ENCODE measurements around the gene ZNF414.

Gene ZNF414

GRCh38 chr19:8487137-8487851 is 26.7 kb downstream of the ZNF414 start:
- no peaks in the 10 kb centered on the region for H3K9me3 ChIP-seq (ENCODE audit: insufficient read depth, low read depth, low read length)
- H3K9ac ChIP-seq (ENCODE audit: low read depth, low read length), result no peak overlapping the region
- no peaks in the 10 kb centered on the region for H3K4me1 ChIP-seq (ENCODE audit: insufficient read depth, low read length)
- no peak overlapping the region for H3K27ac ChIP-seq (ENCODE audit: low read length)
- peaks cover 75% of the 10 kb centered on the region for H3K36me3 ChIP-seq (ENCODE audit: insufficient read depth, low read depth, low read length)
- H3K27me3 ChIP-seq (ENCODE audit: insufficient read depth, low read length), result no peaks in the 10 kb centered on the region
- no peak overlapping the region for H3K4me3 ChIP-seq (ENCODE audit: low read length)

GRCh38 chr19:8486661-8487136 is 27.3 kb downstream of the ZNF414 start:
- Histone ChIP-seq H3K4me3 (ENCODE audit: low read length) (no peak overlapping the region), H3K9ac (ENCODE audit: low read depth, low read length) (no peak overlapping the region), H3K27ac (ENCODE audit: low read length) (no peak overlapping the region), H3K27me3 (ENCODE audit: insufficient read depth, low read length) (no peaks in the 10 kb centered on the region), H3K9me3 (ENCODE audit: insufficient read depth, low read depth, low read length) (no peaks in the 10 kb centered on the region), H3K36me3 (ENCODE audit: insufficient read depth, low read depth, low read length) (peaks cover 80% of the 10 kb centered on the region), H3K4me1 (ENCODE audit: insufficient read depth, low read length) (no peaks in the 10 kb centered on the region)

DNA sequence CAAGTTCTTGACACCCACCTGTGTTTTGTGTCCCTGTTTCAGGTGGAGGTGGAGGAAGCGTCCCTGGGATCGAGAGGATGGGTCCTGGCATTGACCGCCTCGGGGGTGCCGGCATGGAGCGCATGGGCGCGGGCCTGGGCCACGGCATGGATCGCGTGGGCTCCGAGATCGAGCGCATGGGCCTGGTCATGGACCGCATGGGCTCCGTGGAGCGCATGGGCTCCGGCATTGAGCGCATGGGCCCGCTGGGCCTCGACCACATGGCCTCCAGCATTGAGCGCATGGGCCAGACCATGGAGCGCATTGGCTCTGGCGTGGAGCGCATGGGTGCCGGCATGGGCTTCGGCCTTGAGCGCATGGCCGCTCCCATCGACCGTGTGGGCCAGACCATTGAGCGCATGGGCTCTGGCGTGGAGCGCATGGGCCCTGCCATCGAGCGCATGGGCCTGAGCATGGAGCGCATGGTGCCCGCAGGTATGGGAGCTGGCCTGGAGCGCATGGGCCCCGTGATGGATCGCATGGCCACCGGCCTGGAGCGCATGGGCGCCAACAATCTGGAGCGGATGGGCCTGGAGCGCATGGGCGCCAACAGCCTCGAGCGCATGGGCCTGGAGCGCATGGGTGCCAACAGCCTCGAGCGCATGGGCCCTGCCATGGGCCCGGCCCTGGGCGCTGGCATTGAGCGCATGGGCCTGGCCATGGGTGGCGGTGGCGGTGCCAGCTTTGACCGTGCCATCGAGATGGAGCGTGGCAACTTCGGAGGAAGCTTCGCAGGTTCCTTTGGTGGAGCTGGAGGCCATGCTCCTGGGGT is 28.2 kb downstream of the ZNF414 start:
- Histone ChIP-seq H3K9me3 (ENCODE audit: insufficient read depth, low read depth, low read length) (no peaks in the 10 kb centered on the region), H3K36me3 (ENCODE audit: insufficient read depth, low read depth, low read length) (peaks cover 89% of the 10 kb centered on the region), H3K27ac (ENCODE audit: low read length) (no peak overlapping the region), H3K4me1 (ENCODE audit: insufficient read depth, low read length) (no peaks in the 10 kb centered on the region), H3K4me3 (ENCODE audit: low read length) (no peak overlapping the region), H3K9ac (ENCODE audit: low read depth, low read length) (no peak overlapping the region), H3K27me3 (ENCODE audit: insufficient read depth, low read length) (no peaks in the 10 kb centered on the region)

GRCh38 chr19:8484331-8484894 is 29.6 kb downstream of the ZNF414 start:
- H3K36me3 ChIP-seq (ENCODE audit: insufficient read depth, low read depth, low read length), result peaks cover 90% of the 10 kb centered on the region
- no peak overlapping the region for H3K9ac ChIP-seq (ENCODE audit: low read depth, low read length)
- no peaks in the 10 kb centered on the region for H3K4me1 ChIP-seq (ENCODE audit: insufficient read depth, low read length)
- H3K9me3 ChIP-seq (ENCODE audit: insufficient read depth, low read depth, low read length), result no peaks in the 10 kb centered on the region
- no peak overlapping the region for H3K4me3 ChIP-seq (ENCODE audit: low read length)
- H3K27ac ChIP-seq (ENCODE audit: low read length), result no peak overlapping the region
- H3K27me3 ChIP-seq (ENCODE audit: insufficient read depth, low read length), result no peaks in the 10 kb centered on the region

DNA sequence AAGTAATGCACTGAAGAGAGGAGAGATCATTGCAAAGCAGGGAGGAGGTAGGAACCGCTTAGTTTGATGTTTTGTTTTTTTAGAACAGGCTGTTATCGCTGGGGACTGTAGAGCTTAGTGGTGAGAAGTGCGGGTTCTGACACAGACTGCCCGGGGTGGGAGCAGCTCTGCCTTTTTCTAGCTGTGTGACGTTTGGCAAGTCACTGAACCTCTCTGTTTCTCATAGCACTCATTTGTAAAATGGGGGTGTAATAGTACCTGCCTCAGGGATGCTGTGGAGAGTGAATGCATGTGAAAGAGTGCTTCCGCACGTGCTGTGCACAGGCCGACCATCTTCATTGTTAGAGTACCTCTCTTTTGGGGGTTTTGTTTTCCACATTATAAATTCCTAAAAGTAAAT is 30.8 kb downstream of the ZNF414 start:
- Histone ChIP-seq H3K4me1 (ENCODE audit: insufficient read depth, low read length) (no peaks in the 10 kb centered on the region), H3K27me3 (ENCODE audit: insufficient read depth, low read length) (no peaks in the 10 kb centered on the region), H3K36me3 (ENCODE audit: insufficient read depth, low read depth, low read length) (peaks cover 90% of the 10 kb centered on the region), H3K27ac (ENCODE audit: low read length) (no peak overlapping the region), H3K9me3 (ENCODE audit: insufficient read depth, low read depth, low read length) (no peaks in the 10 kb centered on the region), H3K9ac (ENCODE audit: low read depth, low read length) (no peak overlapping the region), H3K4me3 (ENCODE audit: low read length) (no peak overlapping the region)

GRCh38 chr19:8482696-8483095 is 31.3 kb downstream of the ZNF414 start:
- Histone ChIP-seq H3K9me3 (ENCODE audit: insufficient read depth, low read depth, low read length) (no peaks in the 10 kb centered on the region), H3K4me3 (ENCODE audit: low read length) (no peak overlapping the region), H3K27me3 (ENCODE audit: insufficient read depth, low read length) (no peaks in the 10 kb centered on the region), H3K4me1 (ENCODE audit: insufficient read depth, low read length) (no peaks in the 10 kb centered on the region), H3K36me3 (ENCODE audit: insufficient read depth, low read depth, low read length) (peaks cover 90% of the 10 kb centered on the region), H3K9ac (ENCODE audit: low read depth, low read length) (no peak overlapping the region), H3K27ac (ENCODE audit: low read length) (no peak overlapping the region)

- Histone ChIP-seq H3K27ac (ENCODE audit: low read length) (no peak overlapping the region), H3K27me3 (ENCODE audit: insufficient read depth, low read length) (no peaks in the 10 kb centered on the region), H3K9me3 (ENCODE audit: insufficient read depth, low read depth, low read length) (no peaks in the 10 kb centered on the region), H3K36me3 (ENCODE audit: insufficient read depth, low read depth, low read length) (peaks cover 90% of the 10 kb centered on the region), H3K9ac (ENCODE audit: low read depth, low read length) (no peak overlapping the region), H3K4me1 (ENCODE audit: insufficient read depth, low read length) (no peaks in the 10 kb centered on the region), H3K4me3 (ENCODE audit: low read length) (no peak overlapping the region)
These were observed 32.4 kb downstream of the ZNF414 start for GRCh38 chr19:8481616-8482015.

- H3K9ac ChIP-seq (ENCODE audit: low read depth, low read length), result no peak overlapping the region
- H3K9me3 ChIP-seq (ENCODE audit: insufficient read depth, low read depth, low read length), result no peaks in the 10 kb centered on the region
- no peaks in the 10 kb centered on the region for H3K27me3 ChIP-seq (ENCODE audit: insufficient read depth, low read length)
- H3K4me1 ChIP-seq (ENCODE audit: insufficient read depth, low read length), result no peaks in the 10 kb centered on the region
- H3K4me3 ChIP-seq (ENCODE audit: low read length), result no peak overlapping the region
- no peak overlapping the region for H3K27ac ChIP-seq (ENCODE audit: low read length)
- peaks cover 90% of the 10 kb centered on the region for H3K36me3 ChIP-seq (ENCODE audit: insufficient read depth, low read depth, low read length)
These were observed 32.8 kb downstream of the ZNF414 start for GRCh38 chr19:8481201-8481600.

- no peaks in the 10 kb centered on the region for H3K9me3 ChIP-seq (ENCODE audit: insufficient read depth, low read depth, low read length)
- no peak overlapping the region for H3K4me3 ChIP-seq (ENCODE audit: low read length)
- peaks cover 90% of the 10 kb centered on the region for H3K36me3 ChIP-seq (ENCODE audit: insufficient read depth, low read depth, low read length)
- H3K9ac ChIP-seq (ENCODE audit: low read depth, low read length), result no peak overlapping the region
- no peaks in the 10 kb centered on the region for H3K4me1 ChIP-seq (ENCODE audit: insufficient read depth, low read length)
- no peaks in the 10 kb centered on the region for H3K27me3 ChIP-seq (ENCODE audit: insufficient read depth, low read length)
- no peak overlapping the region for H3K27ac ChIP-seq (ENCODE audit: low read length)
These were observed 35.4 kb downstream of the ZNF414 start for GRCh38 chr19:8478598-8478997.

- no peak overlapping the region for H3K4me3 ChIP-seq (ENCODE audit: low read length)
- H3K9me3 ChIP-seq (ENCODE audit: insufficient read depth, low read depth, low read length), result no peaks in the 10 kb centered on the region
- H3K27me3 ChIP-seq (ENCODE audit: insufficient read depth, low read length), result no peaks in the 10 kb centered on the region
- H3K27ac ChIP-seq (ENCODE audit: low read length), result no peak overlapping the region
- H3K36me3 ChIP-seq (ENCODE audit: insufficient read depth, low read depth, low read length), result peaks cover 90% of the 10 kb centered on the region
- no peaks in the 10 kb centered on the region for H3K4me1 ChIP-seq (ENCODE audit: insufficient read depth, low read length)
- no peak overlapping the region for H3K9ac ChIP-seq (ENCODE audit: low read depth, low read length)
These were observed 36.1 kb downstream of the ZNF414 start for GRCh38 chr19:8477889-8478288.

DNA sequence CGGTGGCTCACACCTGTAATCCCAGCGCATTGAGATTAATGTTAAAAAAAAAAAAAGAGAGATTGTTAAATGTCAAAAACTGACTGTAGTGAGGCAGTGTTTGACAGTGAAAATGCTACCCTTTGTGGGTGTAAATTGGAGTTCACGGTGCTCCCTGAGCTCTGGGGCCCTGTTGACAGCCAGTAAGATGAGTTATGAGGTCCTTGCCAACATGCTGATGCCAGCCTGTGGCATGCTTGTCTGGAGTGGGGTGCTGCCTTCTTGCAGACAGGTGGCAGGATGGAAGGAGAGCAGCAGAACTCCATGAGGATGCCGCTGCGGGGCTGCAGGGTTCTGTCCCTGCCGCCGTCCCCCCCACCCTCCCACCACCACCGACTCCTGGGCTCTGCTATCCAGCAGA is 37.4 kb downstream of the ZNF414 start:
- Histone ChIP-seq H3K36me3 (ENCODE audit: insufficient read depth, low read depth, low read length) (peaks cover 91% of the 10 kb centered on the region), H3K9me3 (ENCODE audit: insufficient read depth, low read depth, low read length) (no peaks in the 10 kb centered on the region), H3K9ac (ENCODE audit: low read depth, low read length) (no peak overlapping the region), H3K27ac (ENCODE audit: low read length) (no peak overlapping the region), H3K27me3 (ENCODE audit: insufficient read depth, low read length) (no peaks in the 10 kb centered on the region), H3K4me3 (ENCODE audit: low read length) (no peak overlapping the region), H3K4me1 (ENCODE audit: insufficient read depth, low read length) (no peaks in the 10 kb centered on the region)

- peaks cover 94% of the 10 kb centered on the region for H3K36me3 ChIP-seq (ENCODE audit: insufficient read depth, low read depth, low read length)
- H3K4me3 ChIP-seq (ENCODE audit: low read length), result no peak overlapping the region
- H3K9me3 ChIP-seq (ENCODE audit: insufficient read depth, low read depth, low read length), result no peaks in the 10 kb centered on the region
- no peak overlapping the region for H3K27ac ChIP-seq (ENCODE audit: low read length)
- no peaks in the 10 kb centered on the region for H3K4me1 ChIP-seq (ENCODE audit: insufficient read depth, low read length)
- H3K27me3 ChIP-seq (ENCODE audit: insufficient read depth, low read length), result no peaks in the 10 kb centered on the region
- no peak overlapping the region for H3K9ac ChIP-seq (ENCODE audit: low read depth, low read length)
These were observed 39.0 kb downstream of the ZNF414 start for GRCh38 chr19:8475005-8475404.
